ENCODE data around the gene LY9.

GRCh38 chr1:160860840-160861505, 65.0 kb downstream of the LY9 start:
- TF ChIP-seq RAD21 (IDR thresholded peaks at IDR 0.05) (peak in 1 of 2 donors; percentile 25), CTCF (IDR thresholded peaks at IDR 0.05; ENCODE audit: low read depth, low read length, missing input control) (no peak)
